ENCODE data around the gene NUAK2.

Gene NUAK2

DNA sequence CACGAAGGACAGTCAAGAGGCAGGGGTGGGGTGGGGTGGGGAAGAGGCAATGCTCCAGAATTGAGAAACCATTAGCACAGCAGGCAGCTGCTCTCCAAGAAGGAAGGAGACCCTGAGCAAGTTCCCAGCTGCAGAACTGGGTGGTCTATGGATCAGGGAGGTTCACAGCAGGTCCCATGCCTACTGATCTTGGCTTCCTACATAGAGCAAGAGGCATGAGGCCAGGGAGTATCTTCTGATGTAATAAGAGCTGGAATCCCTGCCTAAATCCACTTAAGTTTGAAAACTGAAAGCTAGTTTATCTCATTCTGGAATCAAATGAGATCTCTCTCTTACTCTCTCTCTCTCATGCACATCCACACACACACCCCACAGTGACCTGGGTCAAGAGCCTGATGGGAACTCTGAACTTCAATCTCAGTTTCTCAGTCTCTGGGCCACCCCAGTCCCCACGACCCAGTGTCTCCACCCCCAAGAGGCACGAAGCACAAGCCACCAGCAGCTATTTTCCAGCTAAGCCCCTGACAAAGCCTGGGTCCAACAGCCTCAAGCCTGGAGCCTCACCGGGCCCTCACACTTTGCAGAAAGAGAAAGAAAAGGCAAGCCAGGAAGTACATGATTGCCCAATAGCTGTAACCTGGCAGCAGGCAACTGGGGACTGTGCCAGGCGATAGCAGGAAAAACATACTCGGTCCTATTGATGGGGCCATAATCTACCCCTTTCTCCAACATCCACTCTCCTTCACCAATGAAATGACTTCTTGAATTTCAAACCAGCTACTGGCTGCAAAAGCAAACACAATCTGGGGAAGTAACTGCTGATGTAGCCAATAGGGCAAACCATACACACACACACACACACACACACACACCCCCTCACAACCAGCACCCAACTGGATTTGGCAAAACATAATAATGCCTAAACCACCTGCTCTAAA lies 2.2 kb downstream of the NUAK2 start:
- TF ChIP-seq POLR2A (IDR thresholded peaks at IDR 0.05; ENCODE audit: low read length) (no peak), GATA1 (IDR thresholded peaks at IDR 0.05; ENCODE audit: low read depth, low read length) (no peak)
- no peak for DNase-seq

- DNase-seq, result no peak
- TF ChIP-seq POLR2A (IDR thresholded peaks at IDR 0.05; ENCODE audit: low read length) (no peak), GATA1 (IDR thresholded peaks at IDR 0.05; ENCODE audit: low read depth, low read length) (no peak)
Observed at GRCh38 chr1:205318231-205318991, 3.1 kb downstream of the NUAK2 start.

- DNase-seq, result no peak
- TF ChIP-seq POLR2A (IDR thresholded peaks at IDR 0.05; ENCODE audit: low read length) (no peak), GATA1 (IDR thresholded peaks at IDR 0.05; ENCODE audit: low read depth, low read length) (no peak)
Observed at GRCh38 chr1:205317311-205317917, 4.1 kb downstream of the NUAK2 start.

DNA sequence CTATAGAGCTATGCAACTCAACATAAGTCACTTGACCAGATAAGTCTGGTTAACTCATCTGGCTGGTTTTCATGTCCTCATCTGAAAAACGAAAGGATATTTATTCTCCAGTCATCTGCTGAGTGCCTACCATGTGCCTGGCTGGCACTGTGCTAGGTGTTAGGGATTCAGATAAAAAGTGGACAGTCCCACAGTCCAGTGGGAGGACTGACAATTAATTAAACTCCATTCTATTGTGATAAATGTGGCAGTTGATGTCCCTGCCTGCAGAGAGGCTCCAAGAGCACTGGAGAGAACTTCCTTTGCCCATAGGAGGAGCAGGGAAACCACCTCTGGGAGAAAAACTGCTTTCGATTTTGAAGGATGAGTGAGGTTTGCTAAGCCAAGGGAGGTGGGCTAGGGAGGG lies 5.4 kb downstream of the NUAK2 start:
- TF ChIP-seq POLR2A (IDR thresholded peaks at IDR 0.05; ENCODE audit: low read length) (no peak), GATA1 (IDR thresholded peaks at IDR 0.05; ENCODE audit: low read depth, low read length) (no peak)
- DNase-seq, result no peak

- TF ChIP-seq GATA1 (IDR thresholded peaks at IDR 0.05; ENCODE audit: low read depth, low read length) (no peak), POLR2A (IDR thresholded peaks at IDR 0.05; ENCODE audit: low read length) (no peak)
- DNase-seq, result no peak
Observed at GRCh38 chr1:205315008-205315618, 6.4 kb downstream of the NUAK2 start.

GRCh38 chr1:205313563-205314308 lies 7.8 kb downstream of the NUAK2 start:
- no peak for TF ChIP-seq GATA1 (IDR thresholded peaks at IDR 0.05; ENCODE audit: low read depth, low read length)
- no peak for TF ChIP-seq POLR2A (IDR thresholded peaks at IDR 0.05; ENCODE audit: low read length)
- DNase-seq, result no peak

DNA sequence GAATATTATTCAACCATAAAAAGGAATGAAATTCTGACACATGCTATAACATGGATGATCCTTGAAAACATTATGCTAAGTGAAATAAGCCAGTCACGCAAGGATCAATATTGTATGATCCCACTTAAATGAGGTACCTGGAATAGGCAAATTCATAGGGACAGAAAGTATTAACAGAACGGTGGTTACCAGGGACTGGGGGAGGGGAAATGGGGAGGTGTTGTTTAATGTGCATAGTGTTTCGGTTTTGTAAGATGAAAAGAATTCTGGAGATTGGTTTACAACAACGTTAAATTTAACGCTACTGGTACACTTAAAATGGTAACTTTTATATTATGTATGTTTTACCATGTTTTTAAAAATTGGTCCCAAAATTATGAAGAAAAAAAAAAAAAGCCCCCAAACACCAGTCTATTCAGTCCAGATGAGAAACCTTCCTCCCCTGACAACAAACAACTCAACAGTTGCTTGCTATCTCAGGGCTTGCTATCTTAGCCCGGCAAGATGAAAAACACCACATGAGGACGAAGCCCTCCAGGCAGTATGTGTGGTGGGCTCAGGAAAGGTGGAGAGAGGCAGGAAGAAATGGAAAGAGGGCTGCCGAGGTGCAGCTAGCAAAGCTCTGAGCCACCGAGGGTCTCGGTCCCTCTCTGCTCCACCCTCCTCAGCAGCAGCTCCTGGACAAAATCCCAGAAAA lies 8.5 kb downstream of the NUAK2 start:
- TF ChIP-seq GATA1 (IDR thresholded peaks at IDR 0.05; ENCODE audit: low read depth, low read length) (no peak), POLR2A (IDR thresholded peaks at IDR 0.05; ENCODE audit: low read length) (no peak)
- no peak for DNase-seq

DNA sequence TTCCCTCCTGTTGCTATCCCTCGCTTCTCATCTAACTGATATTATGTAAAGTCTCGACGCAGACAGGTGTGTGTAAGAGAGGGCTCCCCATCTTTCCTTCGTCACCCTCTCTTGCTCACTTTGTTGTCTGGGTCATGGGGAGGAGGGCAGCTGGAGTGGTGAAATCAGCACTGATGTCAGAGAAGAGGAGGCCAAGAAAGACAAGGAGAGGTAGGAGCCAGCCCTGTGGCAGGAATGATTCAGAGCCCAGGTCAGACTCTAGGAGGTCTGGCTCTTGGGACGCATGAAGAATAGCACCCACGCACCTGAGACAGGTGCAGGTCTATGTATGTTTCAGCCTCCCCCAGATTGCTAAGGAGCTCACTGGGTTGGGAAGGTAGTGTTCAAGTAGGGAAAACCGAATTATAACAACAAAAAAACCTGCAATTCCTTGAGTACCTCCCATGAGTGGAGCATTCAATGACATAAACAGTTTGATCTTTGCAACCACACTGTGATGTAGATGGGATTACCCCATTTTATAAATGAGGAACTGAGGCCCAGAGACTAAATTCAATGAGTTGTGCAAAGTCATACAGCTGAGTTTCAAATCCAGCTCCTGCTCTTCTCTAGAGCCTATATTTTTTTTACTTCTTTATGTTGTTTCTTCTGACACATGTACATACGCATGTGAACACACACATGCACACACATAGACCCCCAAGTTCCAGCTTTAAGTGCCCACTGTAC lies 10.4 kb downstream of the NUAK2 start:
- DNase-seq, result no peak
- TF ChIP-seq GATA1 (IDR thresholded peaks at IDR 0.05; ENCODE audit: low read depth, low read length) (no peak), POLR2A (IDR thresholded peaks at IDR 0.05; ENCODE audit: low read length) (no peak)

- DNase-seq, result no peak
- no peak for TF ChIP-seq GATA1 (IDR thresholded peaks at IDR 0.05; ENCODE audit: low read depth, low read length)
- TF ChIP-seq POLR2A (IDR thresholded peaks at IDR 0.05; ENCODE audit: low read length), result no peak
Observed at GRCh38 chr1:205309741-205310140, 11.8 kb downstream of the NUAK2 start.

DNA sequence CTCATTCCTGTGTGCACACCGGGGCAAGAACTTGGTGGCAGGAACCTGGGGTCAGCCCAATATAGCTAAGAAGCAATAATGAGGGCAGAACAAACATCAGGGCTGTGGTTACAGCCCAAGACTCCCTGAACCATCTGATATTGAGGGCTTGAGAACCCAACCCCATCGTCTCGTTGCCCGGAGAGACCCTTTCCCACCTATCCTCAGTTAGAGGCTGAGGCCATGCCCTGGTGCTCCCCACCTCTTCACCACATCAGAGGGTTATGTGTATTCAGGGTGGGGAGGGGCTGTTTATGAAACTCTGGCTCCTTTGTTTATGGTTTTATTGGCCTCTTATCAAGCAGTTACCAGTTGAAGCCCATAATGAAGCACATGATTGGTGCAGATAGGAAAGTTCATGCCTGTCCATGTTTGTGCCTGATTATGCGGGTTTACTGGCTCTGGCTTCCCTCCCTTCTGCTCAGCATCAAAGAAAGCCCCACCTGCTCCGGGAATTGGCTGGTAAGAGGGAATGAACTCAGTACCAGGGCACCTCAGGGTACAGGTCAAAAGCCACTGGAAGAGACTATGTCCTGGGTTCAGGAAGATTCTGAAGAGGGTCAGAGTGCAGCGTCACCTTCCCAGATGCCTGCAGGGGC lies 14.5 kb downstream of the NUAK2 start:
- DNase-seq, result peak; percentile 36 to 78
- no peak for TF ChIP-seq POLR2A (IDR thresholded peaks at IDR 0.05; ENCODE audit: low read length)
- no peak for TF ChIP-seq GATA1 (IDR thresholded peaks at IDR 0.05; ENCODE audit: low read depth, low read length)

DNA sequence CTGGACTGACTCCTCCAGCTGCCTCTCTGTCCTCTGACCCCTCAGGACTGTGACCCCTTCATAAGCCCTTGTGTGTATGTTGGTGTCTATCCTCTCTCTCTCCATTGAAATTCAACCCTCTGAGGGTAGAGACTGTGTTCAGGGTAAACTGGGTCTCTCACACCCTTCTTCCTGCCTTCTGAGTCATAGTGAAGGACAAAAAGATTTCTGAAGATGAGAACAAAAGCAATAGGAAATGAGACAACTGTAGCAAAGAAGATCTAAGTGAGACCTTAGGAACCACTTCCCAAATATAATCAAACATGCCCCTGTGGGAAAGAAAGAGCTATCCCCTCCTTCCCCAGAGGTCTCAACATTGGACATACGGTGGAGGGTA lies 16.9 kb downstream of the NUAK2 start:
- TF ChIP-seq GATA1 (IDR thresholded peaks at IDR 0.05; ENCODE audit: low read depth, low read length) (no peak), POLR2A (IDR thresholded peaks at IDR 0.05; ENCODE audit: low read length) (no peak)
- DNase-seq, result no peak
